KMS-11 (cell line): ENCODE measurements around the gene OR2M7.

Experiments
- H2AFZ ChIP-seq: fragments of 200-600 bp; sonication (generic); 2 replicates; pipeline ENCODE4 v1.6.1; 2016; ENCODE audit warnings: antibody characterized with exemption, mixed run types, low read depth
- H3K27ac ChIP-seq: fragments of 200-600 bp; sonication (generic); 2 replicates; pipeline ENCODE4 v1.6.1; 2016; ENCODE audit warnings: mild to moderate bottlenecking, mixed run types
- H3K27me3 ChIP-seq: fragments of 200-600 bp; sonication (generic); 2 replicates; pipeline ENCODE4 v1.6.1; 2017; ENCODE audit warnings: mild to moderate bottlenecking, low read depth, mixed run types, moderate library complexity; ENCODE audit not compliant: insufficient read depth
- H3K36me3 ChIP-seq: fragments of 200-600 bp; sonication (generic); 2 replicates; pipeline ENCODE4 v1.6.1; 2017; ENCODE audit warnings: mild to moderate bottlenecking, mixed run types; ENCODE audit not compliant: insufficient read depth
- H3K4me1 ChIP-seq: fragments of 200-600 bp; sonication (generic); 2 replicates; pipeline ENCODE4 v1.6.1; 2016; ENCODE audit warnings: mild to moderate bottlenecking, low read depth, mixed run types; ENCODE audit not compliant: poor library complexity, severe bottlenecking
- H3K4me2 ChIP-seq: fragments of 200-600 bp; sonication (generic); 2 replicates; pipeline ENCODE4 v1.7.0; 2016; ENCODE audit warnings: mild to moderate bottlenecking, mixed run types
- H3K4me3 ChIP-seq: fragments of 200-600 bp; sonication (generic); IDR thresholded peaks from 2 replicates; pipeline ENCODE4 v1.6.1; 2017; ENCODE audit warnings: low read depth, low read length, mixed read lengths; ENCODE audit not compliant: insufficient read depth
- H3K79me2 ChIP-seq: fragments of 200-600 bp; sonication (generic); 2 replicates; pipeline ENCODE4 v1.6.1; 2016; ENCODE audit warnings: low read depth, mixed run types; ENCODE audit not compliant: insufficient read depth
- H3K9ac ChIP-seq: fragments of 200-600 bp; sonication (generic); 2 replicates; pipeline ENCODE4 v1.6.1; 2016; ENCODE audit warnings: mild to moderate bottlenecking, mixed run types
- H4K20me1 ChIP-seq: fragments of 200-600 bp; sonication (generic); 2 replicates; pipeline ENCODE4 v1.6.1; 2016; ENCODE audit warnings: mild to moderate bottlenecking, mixed run types; ENCODE audit not compliant: insufficient read depth
- CTCF ChIP-seq: fragments of 200-600 bp; sonication (generic); conservative IDR thresholded peaks from 2 replicates; pipeline ENCODE4 v1.6.1; 2017; ENCODE audit warnings: low read depth, mild to moderate bottlenecking, antibody characterized with exemption, low read length, moderate library complexity, mixed read lengths

The OR2M7 gene

GRCh38 chr1:248288391-248288790 lies 36.0 kb downstream of the OR2M7 start:
- H3K4me2 ChIP-seq = no peak overlapping the region
- no peaks in the 10 kb centered on the region for H3K36me3 ChIP-seq
- H4K20me1 ChIP-seq = no peaks in the 10 kb centered on the region

DNA sequence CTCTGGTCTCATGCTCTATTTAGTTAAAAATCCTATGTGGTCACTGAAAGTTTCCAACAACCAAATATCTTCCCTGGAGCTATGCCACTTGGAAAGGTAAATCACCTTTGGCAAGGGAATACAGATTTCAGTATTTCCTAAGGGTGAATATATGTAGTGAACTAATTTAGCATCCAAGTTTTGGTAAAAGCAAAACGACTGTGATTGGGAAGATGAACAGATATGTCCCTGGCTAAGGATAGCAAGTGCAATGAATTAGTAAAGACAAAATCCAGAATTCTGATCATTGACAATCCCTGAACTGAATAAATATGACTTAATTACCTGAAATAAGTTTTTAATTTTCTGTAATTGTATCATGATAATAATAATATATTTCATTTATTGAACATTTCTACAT lies 46.5 kb downstream of the OR2M7 start, which contains the start of gene OR2T33:
Gene OR2T33 (minus strand): TSS at position 101 of the 400 bp plus-strand sequence. CDS start 4,162 bp downstream, outside the sequence.
- Histone ChIP-seq H3K36me3 (no peaks in the 10 kb centered on the region), H2AFZ (no peak within 1 kb of the TSS), H3K4me2 (no peak within 1 kb of the TSS), H3K4me3 (no peak within 1 kb of the TSS), H4K20me1 (no peaks in the 10 kb centered on the region), H3K79me2 (no peaks in the 10 kb centered on the region), H3K27me3 (no peaks in the 10 kb centered on the region), H3K9ac (no peak within 1 kb of the TSS), H3K4me1 (no peaks in the 10 kb centered on the region), H3K27ac (no peak within 1 kb of the TSS)
- TF ChIP-seq CTCF = no peak

More at GRCh38 chr1:248288391-248288790, 36.0 kb downstream of the OR2M7 start:
- no peak overlapping the region for H3K27ac ChIP-seq
- H3K4me1 ChIP-seq = no peaks in the 10 kb centered on the region
- no peak overlapping the region for H3K9ac ChIP-seq
- H3K4me3 ChIP-seq = no peak overlapping the region
- no peak for TF ChIP-seq CTCF
- no peaks in the 10 kb centered on the region for H3K79me2 ChIP-seq
- no peak overlapping the region for H2AFZ ChIP-seq
- H3K27me3 ChIP-seq = no peaks in the 10 kb centered on the region
